Activated CD4-positive, CD25-positive, alpha-beta regulatory T cell treated with anti-CD3 and anti-CD28 coated beads, Interleukin-2, amount 50 U/mL, for 24 hours (primary cell): ENCODE measurements around the gene LMO2.
"Not testable (repeated sequence)": the region's sequence is repeated elsewhere in the genome, so short reads cannot be mapped to it uniquely, and the experiment has no call there.

Source experiments
- ATAC-seq, 2 donors: fragments of 150-1000 bp; cut with Tn5 transposase; one replicate each; pipeline ENCODE4 v1.10.0; 2021; ENCODE audit warnings: mild to moderate bottlenecking in 1 of 2, moderate library complexity in 1 of 2

The LMO2 gene

GRCh38 chr11:33891714-33892327, at the start of gene LMO2:
Gene LMO2, minus strand, starts transcription at chr11:33892076. Its CDS starts 22,360 bp downstream, at chr11:33869716.
- no peak for ATAC-seq

GRCh38 chr11:33940538-33940815, 48.6 kb upstream of the LMO2 start:
- ATAC-seq = no peak

GRCh38 chr11:33936725-33937604, 45.1 kb upstream of the LMO2 start:
- ATAC-seq = no peak

- ATAC-seq = no peak
Observed at GRCh38 chr11:33935461-33936456, 43.9 kb upstream of the LMO2 start.

GRCh38 chr11:33935005-33935404, 43.1 kb upstream of the LMO2 start:
- no peak for ATAC-seq

- ATAC-seq = no peak
Observed at GRCh38 chr11:33934450-33934849, 42.6 kb upstream of the LMO2 start.

- ATAC-seq = no peak
Observed at GRCh38 chr11:33933602-33934001, 41.7 kb upstream of the LMO2 start.

GRCh38 chr11:33932721-33933120, 40.8 kb upstream of the LMO2 start:
- no peak for ATAC-seq

- not testable (repeated sequence) for ATAC-seq
Observed at GRCh38 chr11:33931739-33932366, 40.0 kb upstream of the LMO2 start.

- ATAC-seq = no peak
Observed at GRCh38 chr11:33931067-33931466, 39.2 kb upstream of the LMO2 start.

GRCh38 chr11:33930317-33931021, 38.6 kb upstream of the LMO2 start:
- ATAC-seq = no peak

GRCh38 chr11:33928564-33928963, 36.7 kb upstream of the LMO2 start:
- ATAC-seq = no peak

GRCh38 chr11:33926671-33927552, 35.0 kb upstream of the LMO2 start:
- ATAC-seq = no peak

GRCh38 chr11:33924341-33924740, 32.5 kb upstream of the LMO2 start:
- ATAC-seq = no peak

- no peak for ATAC-seq
Observed at GRCh38 chr11:33923626-33924025, 31.8 kb upstream of the LMO2 start.

GRCh38 chr11:33920838-33921613, 29.1 kb upstream of the LMO2 start:
- ATAC-seq = peak; percentile 53 to 59

- ATAC-seq = no peak
Observed at GRCh38 chr11:33919645-33920044, 27.8 kb upstream of the LMO2 start.

- ATAC-seq = not testable (repeated sequence)
Observed at GRCh38 chr11:33917402-33917801, 25.5 kb upstream of the LMO2 start.

GRCh38 chr11:33916736-33917135, 24.9 kb upstream of the LMO2 start:
- no peak for ATAC-seq

GRCh38 chr11:33915526-33915925, 23.6 kb upstream of the LMO2 start:
- no peak for ATAC-seq
